Measurements from ENCODE around the gene PCNX2.

Gene PCNX2

DNA sequence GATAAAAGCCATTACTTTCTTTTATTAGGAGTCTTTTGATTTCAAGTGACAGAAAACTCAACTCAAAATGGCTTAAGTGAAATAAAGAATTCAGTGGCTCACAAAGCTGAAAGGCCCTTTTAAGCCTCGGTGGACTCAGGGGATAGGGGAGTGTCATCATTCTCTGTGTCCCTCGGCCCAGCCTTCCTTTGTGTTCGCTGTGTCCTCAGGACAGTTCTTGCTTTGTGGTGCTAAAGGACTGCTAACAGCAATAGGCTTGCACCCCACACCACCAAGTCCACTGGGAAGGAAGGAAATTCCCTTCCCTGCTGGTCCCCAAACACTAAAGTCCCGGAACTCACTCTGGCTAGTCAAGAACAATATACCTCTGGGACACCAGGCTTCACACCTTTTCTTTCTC lies 216.0 kb downstream of the PCNX2 start:
- TF ChIP-seq, protein P1, sequence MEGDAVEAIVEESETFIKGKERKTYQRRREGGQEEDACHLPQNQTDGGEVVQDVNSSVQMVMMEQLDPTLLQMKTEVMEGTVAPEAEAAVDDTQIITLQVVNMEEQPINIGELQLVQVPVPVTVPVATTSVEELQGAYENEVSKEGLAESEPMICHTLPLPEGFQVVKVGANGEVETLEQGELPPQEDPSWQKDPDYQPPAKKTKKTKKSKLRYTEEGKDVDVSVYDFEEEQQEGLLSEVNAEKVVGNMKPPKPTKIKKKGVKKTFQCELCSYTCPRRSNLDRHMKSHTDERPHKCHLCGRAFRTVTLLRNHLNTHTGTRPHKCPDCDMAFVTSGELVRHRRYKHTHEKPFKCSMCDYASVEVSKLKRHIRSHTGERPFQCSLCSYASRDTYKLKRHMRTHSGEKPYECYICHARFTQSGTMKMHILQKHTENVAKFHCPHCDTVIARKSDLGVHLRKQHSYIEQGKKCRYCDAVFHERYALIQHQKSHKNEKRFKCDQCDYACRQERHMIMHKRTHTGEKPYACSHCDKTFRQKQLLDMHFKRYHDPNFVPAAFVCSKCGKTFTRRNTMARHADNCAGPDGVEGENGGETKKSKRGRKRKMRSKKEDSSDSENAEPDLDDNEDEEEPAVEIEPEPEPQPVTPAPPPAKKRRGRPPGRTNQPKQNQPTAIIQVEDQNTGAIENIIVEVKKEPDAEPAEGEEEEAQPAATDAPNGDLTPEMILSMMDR (conservative IDR thresholded peaks at IDR 0.05; ENCODE audit: low read depth, low read length): no peak
- no peak overlapping the region for H3K4me3 ChIP-seq (ENCODE audit: low read depth, low read length)
- DNase-seq (ENCODE audit: low read depth): no peak

DNA sequence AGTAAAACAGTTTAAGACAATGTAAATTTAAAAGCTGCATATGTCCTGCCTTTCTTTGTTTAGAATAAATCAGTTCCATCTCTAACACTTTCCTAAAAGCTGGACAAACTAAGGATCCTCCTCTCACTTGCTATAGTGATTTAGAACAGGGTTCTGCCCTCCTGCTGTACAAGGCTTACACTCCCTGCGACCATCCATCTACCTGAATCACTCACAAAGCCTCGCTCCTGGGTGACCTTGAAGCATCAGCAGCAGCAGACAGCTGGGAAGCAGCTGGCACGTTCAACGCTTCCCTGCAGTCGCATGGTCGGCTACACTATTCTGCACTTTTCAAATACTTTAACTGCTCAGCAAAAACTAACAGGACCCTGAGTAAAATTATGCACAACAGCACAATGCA lies 217.1 kb downstream of the PCNX2 start:
- no peak overlapping the region for H3K4me3 ChIP-seq (ENCODE audit: low read depth, low read length)
- no peak for DNase-seq (ENCODE audit: low read depth)
- TF ChIP-seq, protein P1 (conservative IDR thresholded peaks at IDR 0.05; ENCODE audit: low read depth, low read length): no peak

DNA sequence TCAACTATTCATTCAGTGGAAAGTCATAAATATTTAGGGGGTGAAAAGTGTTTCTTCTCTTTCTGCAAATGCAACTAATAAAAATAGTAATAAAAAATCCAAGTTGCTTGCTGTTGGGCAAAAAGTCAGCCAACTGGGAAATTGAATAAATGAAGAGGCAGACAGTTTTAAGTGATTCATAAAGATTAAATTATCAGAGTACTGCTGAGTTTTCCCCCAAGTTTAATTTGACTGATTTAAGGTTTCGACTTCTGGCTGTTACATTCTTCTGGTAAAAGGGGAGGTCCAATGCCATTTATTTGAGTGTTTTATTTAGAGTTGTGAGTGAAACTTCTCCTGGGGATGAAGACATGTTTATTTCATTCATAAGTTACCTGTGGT lies 219.6 kb downstream of the PCNX2 start:
- H3K4me3 ChIP-seq (ENCODE audit: low read depth, low read length): no peak overlapping the region
- DNase-seq (ENCODE audit: low read depth): no peak
- TF ChIP-seq, protein P1 (conservative IDR thresholded peaks at IDR 0.05; ENCODE audit: low read depth, low read length): no peak

DNA sequence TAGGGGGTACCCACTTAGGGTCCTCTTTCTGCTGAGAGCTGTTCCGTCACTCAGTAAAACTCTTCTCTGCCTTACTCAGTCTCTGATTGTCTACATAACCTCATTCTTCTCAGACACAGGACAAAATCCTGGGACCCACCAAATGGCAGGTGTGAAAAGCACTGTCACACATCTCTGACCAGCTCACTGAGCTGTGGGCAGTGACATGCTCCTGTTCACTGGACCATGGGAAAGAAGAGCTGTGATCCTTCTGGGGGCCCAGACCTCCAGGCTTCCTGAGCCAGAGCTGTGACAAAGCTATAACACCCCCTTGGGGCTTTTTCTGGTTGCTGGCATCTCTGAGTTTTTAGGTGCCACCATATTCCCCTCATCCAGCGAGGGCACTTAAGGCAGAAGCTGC lies 229.4 kb downstream of the PCNX2 start:
- H3K4me3 ChIP-seq (ENCODE audit: low read depth, low read length): no peak overlapping the region
- TF ChIP-seq, protein P1 (conservative IDR thresholded peaks at IDR 0.05; ENCODE audit: low read depth, low read length): no peak
- DNase-seq (ENCODE audit: low read depth): no peak

DNA sequence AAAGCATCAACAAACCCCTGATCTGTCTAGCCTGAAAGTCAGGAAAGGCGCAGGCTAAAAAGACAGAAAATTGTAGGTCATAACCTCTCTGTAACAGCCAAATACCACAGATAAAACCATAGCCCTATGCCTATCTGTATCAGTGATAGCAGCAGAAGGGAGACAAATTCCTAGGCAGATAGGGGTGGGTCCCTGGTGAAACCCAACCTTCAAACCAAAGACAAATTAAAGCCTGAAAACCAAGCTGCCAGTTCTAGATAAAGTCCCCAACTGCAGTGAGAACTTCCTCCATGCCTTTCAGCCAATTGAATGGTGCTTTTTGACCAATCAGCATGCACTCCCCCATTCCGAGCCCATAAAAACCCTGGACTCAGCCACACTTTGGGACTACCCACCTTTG lies 229.8 kb downstream of the PCNX2 start:
- no peak overlapping the region for H3K4me3 ChIP-seq (ENCODE audit: low read depth, low read length)
- TF ChIP-seq, protein P1 (conservative IDR thresholded peaks at IDR 0.05; ENCODE audit: low read depth, low read length): no peak
- DNase-seq (ENCODE audit: low read depth): no peak

DNA sequence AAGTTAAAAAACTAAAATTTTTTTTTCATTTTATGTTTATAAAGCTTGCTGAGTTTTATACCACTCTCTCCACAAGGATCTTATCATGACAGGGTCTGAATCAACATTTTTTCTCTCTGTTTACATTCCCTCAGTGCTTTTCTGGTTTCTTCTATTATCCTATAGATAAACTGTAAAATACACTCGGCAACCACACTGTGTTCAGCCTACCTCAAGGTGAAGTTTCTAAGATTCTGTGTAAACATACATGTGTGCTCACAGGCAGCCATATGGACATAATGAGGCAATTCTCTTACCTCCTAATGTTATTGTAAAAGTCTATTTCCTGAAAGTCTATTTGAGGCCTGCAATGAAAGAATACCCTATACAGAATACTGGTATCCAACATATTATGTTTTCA lies 230.5 kb downstream of the PCNX2 start:
- peak; percentile 10 for DNase-seq (ENCODE audit: low read depth)
- TF ChIP-seq, protein P1 (conservative IDR thresholded peaks at IDR 0.05; ENCODE audit: low read depth, low read length): no peak
- H3K4me3 ChIP-seq (ENCODE audit: low read depth, low read length): no peak overlapping the region

DNA sequence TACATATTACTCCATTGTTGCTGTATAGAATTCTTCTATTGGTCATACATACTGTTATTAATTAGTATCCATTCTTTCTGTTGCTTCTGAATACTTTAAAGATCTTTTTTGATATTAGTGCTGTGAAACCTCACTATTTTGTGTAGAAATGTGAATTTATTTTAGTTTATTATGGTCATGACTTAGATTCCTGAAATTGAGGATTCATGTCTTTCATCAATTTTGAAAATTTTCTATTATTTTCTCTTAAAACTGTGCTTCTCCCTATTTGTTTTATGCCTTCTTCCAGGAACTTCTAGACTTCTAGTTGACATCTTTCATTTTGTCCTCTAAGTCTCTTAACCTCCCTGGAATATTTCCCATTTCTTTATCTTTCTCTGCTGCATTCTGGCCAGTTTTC lies 232.1 kb downstream of the PCNX2 start:
- TF ChIP-seq, protein P1 (conservative IDR thresholded peaks at IDR 0.05; ENCODE audit: low read depth, low read length): no peak
- H3K4me3 ChIP-seq (ENCODE audit: low read depth, low read length): no peak overlapping the region
- no peak for DNase-seq (ENCODE audit: low read depth)

Measured in choroid plexus epithelial cell (primary cell).